HG03135 (cell line): ENCODE measurements around the gene C1orf116.

Experiments used
- ATAC-seq: cut with Tn5 transposase; IDR thresholded peaks from one replicate; pipeline ENCODE4 v1.9.1; 2021; ENCODE audit warnings: mild to moderate bottlenecking, moderate library complexity; ENCODE audit not compliant: unreplicated experiment

C1orf116 gene

DNA sequence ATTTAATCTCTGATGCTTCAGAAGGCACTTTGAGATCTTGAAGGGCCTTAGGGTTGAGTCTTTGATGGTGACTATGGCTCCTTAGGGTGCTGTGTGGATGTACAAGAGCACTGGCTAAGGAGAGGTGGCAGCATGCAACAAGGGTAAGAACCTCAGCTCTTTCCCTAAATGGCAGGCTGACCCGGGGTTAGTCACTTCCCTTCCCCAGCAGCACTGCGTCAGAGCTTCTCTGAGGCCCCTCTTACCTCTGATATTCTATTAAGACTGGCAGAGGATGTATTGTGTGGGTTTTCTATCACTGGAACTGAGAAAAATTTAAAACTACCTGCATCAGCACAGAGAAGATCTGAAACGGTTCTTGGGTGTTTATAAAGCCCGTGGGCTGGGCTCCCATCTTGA lies 11.8 kb downstream of the C1orf116 start:
- ATAC-seq = no peak

DNA sequence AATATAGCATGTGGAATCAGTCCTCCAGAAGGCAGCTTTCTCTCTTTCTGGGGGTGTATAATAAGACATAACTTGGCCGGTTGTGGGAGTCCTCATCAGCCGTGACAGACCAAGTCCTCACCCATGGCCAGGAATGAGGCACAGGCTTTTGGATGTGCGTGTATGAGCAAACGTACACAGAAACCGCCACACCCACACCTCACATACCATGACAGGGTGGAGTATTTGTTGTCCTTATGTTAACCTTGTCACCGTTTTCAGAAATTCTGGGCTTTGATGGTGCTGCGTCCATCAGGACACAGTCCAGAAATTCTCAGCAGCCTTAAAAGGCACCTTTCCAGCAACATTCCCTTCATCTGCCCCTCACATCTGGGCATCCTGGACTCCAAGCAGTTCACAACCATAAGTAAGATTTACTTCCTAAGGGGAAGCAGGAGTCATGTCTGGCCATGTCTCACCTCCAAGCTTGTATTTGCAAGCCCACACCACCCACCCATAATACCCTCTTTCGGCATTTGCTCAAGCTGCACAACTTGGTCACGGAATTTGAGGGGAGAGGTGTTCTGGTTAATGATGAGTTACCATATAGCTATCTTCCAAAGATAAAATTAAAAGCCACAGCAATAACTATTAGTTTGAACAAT lies 12.4 kb downstream of the C1orf116 start:
- ATAC-seq = no peak

DNA sequence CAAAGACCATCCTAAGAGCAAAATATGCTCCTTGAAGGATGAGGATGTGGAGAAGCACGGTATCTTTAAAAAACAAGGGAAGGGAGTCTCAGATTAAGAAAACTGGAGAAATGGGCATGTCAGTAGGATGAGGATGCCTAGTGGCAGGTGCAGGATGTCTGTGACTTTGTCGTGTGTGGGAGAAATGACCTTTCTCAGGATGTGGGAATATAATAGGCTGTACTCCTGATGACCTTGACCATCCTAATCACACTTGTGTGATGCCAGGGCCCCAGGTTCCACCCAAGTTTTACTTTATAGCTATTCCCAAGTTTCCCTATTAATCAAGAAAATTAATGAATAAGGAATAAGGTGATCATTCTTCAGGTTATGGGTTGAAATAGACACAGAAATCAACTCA lies 12.9 kb downstream of the C1orf116 start:
- no peak for ATAC-seq

DNA sequence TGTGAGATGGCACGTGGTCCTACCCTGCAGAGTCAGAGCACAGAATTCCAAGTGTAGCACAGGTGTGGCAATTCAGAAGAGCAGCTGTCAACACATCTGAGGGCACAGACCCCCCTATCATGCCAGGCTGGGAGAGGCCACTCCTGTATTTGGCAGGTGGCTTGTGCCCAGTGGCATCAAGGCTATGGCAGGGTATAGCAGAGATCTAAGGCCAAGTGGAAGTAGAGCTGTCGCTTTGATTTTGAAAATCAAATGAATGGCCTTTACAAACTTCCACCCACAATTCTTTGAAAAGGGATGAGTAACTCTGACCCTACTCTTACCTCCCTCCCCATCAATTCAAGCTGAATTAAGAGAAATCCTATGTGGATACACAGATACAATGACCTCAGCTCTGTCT lies 13.4 kb downstream of the C1orf116 start:
- ATAC-seq = no peak

DNA sequence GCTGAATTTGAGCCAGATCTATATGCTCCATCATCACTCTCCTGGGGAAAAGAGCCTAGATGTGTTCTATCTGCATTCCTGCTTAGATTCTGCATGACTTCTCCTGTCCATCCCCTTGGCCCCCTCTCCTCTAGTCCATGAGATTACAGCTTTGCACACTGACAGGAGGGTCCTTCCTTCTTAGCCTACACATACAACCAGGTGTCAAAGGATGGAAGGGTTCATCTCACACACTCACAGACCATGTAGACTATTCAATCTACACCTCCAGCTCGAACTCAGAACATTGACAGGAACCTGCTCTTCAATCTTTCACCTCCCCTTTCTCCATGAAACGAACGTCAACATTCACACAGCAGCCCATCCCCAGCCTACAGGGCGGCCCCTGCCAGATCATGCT lies 13.8 kb downstream of the C1orf116 start:
- no peak for ATAC-seq

DNA sequence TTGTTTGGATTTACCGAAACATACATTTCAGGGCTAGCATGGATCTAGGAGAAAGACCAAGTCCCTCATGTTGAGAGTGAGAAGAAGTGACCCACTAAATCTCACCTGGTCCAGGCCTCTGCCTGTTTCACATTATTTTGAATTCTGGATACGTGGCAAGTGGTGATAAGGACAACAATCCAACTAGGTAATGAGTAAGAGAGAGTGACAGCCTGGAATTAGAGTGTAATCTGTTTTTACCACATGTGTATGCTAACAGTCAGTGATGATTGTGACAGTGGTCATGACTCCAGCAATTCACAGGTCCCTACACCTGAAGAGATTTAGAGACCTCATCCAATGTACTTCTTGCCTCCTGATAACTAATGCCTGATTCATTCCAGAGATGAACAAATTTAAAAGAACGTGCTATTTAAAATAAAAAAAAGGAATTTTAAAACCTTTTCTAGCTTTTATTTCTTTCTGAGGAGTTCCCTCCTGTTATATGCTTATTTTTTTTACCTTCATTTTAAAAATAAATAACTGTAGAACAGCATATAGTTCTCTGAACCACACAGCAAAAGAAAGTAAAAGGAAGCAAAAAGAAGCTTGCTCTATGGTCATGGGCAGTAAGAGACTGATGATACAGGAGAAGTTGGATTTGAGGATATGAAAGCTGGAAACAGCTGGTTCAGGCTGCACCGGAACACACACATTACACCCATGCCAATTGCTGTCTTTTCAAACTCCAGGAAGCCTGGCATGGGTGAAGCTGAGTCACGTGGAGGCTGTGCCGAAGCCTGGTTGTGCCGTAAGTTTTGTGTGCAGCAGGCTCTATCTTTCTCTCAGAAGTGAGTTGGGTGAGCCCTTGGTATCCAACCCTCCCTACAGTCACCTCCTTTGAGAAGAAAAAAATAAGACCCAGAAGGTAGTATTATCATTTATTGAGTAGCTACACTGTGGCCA lies 14.7 kb downstream of the C1orf116 start:
- ATAC-seq = no peak

DNA sequence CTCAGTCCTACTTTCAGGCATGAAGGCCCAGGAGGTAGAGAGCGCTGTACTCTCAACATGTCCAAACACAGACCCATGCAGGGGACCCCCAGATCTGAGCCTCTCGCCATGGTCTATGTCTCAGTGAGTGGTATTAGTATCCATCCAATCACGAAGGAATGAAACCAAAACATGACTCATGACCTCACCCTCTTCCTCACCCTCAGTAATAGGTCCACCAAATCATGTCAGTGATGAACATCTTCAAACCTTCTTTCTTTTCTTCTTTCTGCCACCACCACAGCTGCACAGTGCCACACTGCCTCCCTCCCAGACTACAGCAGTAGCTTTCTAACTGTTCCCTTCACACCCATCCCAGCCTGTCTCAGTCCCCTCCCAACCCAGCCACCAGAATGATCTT lies 16.8 kb downstream of the C1orf116 start:
- ATAC-seq = no peak

DNA sequence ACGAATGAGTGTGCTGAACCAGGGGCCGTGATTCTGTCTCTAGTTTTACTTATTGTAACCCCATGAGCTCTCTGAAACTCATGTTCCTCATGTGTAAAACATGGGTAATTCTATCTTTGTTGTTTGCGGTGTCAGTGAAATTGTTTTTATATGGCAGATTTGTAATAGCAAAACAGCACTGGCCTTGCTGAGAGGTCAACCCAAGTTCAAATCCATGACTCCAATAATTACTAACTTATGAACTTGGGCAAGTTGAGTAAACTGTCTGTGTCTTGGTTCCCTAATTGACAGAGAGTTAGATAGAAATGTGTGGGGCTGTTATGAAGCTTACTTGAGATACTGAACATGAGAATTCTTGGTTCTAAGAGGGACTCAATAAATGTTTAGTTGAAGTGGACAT lies 17.8 kb downstream of the C1orf116 start:
- no peak for ATAC-seq

DNA sequence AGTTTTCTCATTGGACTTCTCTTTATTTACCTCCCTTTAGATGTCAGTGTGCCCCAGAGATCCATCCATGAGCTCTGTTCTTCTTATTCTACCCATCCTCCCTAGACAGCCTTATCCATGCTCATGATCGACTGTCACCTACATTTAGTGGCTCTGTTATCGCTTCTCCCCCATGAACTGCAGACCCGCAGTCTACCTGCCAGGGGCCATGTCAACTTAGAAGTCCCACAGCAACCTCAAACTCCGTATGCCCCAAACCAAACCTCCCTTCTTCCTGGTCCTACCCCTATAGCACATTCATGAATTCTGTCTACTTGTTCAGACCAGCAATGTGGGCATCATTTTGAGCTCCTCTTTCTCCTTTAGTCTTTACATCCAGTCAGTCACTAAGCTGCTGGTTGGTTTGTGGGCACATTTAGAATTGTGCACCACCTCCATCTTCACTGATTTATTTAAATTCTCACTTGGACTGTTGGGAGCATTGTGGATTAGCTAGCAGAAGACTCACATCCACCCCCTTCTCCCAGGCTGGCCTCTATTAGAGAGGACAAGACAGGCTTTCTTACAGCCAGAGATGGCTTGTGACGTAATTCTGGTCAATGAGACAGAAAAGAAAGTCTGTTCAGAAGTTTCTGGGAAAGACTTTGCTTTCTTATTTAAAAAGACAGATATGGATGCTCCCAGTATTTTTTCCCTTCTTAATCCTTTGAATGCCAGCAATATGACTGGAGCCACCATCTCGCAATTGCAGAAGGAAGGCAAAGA lies 19.1 kb downstream of the C1orf116 start:
- ATAC-seq = no peak

DNA sequence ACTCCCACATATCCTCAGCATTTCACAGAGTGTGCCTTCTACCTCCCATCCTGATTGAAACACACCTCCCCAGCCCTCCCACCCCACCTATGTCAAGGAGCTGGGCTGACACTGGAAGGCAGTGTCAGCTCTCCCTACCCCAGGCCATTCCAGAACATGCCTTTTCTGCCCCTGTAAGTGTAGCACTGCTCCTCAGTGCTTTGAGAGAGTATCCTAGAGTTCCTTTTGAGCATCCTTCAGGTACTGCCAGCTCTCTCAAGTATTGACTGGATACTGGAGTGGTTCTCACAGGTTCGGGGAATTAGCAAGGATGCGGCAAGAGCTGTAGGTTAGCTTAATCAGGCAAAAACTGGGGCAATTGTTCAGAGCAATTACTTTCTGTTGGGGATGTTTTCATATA lies 21.8 kb downstream of the C1orf116 start:
- no peak for ATAC-seq

DNA sequence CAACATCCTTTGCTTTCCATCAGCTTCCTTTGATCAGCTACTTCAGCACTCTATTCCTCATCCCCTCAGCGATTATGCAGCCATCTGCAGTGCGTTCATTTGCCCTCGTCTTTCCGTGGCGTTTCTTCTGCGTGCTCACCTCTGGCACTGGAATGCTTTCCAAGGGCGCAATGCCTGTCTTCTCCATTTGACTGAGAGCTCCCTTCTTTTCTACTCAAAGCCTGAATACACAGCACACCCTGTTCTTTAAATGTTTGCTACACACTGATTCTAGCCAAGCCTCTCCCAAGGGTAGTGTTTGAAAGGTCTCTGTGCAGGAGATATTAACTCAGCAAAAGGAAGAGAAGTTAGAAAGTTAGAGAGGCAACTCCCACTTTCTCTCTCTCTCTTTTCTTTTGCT lies 22.6 kb downstream of the C1orf116 start:
- no peak for ATAC-seq

DNA sequence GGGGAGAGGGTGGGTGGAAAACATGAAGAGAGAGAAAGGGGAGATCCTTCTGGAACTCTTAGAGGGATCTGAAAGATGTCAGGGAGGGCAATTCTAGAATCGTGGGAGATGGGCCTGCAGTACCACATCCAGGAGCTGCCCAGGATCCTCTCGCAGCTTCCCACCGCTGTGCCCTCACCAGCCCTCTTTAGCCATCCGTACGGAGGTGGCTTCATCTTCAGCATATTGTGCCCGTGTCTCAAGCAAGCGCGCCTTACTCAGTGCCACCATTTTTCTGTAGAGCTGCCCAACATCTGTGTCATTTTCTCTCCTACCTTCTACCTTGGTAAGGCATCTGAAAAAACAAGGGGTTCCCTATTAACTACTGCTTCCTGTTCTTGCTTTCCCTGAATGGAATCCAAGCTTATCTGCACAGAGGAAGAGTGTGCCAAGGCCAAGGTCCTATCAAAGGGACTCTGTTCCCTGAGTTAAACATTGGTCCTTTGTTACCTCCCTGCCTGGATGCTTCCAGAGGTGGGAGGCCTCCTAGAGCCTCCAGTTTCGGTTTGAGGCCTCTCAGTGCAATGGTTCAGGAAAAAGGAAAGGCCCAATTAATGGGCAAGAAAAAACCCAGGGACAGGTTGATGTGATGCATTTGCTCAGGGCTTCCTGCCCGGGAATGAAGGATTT lies 23.2 kb downstream of the C1orf116 start:
- no peak for ATAC-seq

DNA sequence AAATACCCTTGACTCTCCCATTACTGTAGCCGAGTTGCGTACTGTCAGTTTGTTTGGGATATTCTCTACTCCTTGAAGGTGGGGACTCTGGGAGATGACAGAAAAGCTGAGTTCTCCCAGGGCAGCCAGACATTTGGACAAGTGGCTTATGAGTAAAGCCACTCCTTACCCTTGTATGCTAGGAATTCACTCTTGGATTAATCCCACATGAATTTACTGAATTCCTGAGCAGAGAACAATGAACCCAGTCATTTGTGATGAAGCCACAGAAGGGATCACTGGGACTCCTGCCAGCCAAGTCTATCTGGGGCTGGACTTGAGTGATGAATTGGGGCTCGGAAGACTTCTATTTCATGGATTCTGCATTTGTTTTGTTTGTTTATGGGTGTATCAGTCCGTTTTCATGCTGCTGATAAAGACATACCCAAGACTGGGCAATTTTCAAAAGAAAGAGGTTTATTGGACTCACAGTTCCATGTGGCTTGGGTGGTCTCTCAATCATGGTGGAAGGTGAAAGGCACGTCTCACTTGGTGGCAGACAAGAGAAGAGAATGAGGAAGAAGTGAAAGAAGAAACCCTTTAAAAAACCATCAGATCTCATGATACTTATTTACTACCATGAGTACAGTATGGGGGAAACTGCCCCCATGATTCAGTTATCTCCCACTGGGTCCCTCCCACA lies 25.1 kb downstream of the C1orf116 start:
- ATAC-seq = no peak

DNA sequence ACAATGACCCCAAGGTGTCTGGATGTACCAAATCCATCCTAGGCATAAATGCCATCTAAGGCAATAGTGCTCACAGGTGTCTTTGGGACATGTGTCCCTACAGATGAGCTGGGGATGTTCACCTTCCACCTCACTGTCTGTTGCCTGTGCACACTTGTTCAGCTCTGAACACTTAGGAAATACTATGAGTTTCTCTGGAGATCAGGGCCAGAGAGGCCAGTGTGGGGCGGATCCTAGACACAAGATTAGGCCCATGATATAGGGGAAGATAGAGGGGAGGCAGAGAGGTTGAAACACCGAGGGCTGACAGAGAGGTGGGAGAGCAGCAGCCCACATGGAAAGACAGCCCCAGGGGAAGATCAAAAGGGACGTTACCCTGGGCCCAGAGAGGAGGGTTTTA lies 25.6 kb downstream of the C1orf116 start:
- no peak for ATAC-seq

DNA sequence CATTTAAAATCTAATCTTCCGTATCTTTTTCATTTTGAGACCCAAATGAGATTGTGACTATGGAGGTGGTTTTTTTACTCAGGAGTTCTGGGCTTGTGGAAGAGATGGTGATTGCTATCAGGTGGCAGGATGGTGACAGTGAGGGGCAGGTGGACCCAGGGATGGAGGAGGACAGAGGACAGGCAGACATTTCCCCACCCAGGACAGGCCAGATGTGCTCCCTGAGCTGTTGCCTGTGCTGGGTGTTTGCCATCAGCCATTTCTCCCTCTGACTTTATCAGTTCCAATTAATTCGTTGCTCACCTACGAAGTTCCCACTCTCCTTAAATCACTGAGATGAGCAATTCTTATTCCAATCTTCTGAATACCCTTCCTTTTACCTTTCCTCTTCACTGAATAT lies 26.5 kb downstream of the C1orf116 start:
- no peak for ATAC-seq

DNA sequence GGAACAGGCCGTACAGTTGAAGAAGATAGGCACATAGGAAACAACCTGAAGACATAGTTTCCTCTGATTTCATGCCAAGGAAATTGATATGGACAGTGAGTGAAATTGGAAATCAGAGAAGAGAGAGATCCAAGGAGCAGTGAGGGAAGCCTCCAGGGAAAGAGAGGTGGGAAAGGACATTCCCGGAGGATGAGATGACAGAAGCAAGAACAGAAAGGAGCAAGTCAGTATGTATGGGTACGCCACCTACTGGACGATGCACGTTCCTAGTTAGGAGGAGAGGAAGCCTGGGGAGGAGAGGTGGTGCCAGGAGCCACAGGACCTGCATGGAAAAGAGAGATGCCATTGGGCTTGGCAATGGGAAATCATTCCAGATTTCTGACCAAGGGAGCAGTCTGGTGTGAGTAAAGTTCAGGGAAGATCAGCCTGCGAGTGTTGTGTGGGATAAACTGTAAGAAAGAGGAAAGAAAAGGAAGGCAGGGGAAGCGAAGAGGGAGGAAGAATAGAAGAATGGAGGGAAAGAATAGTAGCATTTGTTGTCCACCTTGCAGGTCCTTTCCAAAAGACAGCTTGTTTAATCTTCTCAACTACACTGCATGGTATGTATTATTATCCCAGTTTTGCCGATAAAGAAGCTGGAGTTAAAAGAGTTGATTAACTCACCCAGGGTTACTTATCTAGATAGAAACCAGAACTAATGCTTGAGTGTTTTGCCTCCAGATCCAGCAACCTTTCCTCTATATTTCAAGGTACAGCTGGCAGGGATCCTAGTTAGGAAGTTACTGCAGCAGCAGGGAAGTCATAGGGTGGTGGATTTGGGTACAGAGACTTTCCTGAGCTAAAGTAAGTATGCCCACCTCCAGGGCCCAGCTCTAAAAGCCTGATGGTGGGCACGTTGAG lies 27.4 kb downstream of the C1orf116 start:
- ATAC-seq = no peak

DNA sequence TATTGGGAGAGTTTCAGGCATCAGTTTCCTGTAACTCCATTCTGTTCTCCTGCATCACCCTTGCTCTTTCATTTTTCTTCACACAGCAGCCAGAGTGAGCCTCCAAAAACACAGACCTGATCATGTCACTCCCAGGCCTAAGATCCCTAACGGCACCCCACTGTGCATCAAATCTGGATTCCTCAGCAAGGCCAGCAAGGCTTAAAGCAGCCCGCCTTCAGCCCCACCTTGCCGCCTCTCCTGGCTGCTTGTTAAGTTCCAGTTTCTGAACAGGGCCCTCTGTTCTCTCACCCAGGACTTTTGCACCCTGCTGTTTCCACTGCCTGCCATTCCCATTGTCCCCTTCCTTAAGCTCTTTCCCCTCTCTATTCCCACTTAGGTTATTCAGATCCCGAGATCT lies 29.3 kb downstream of the C1orf116 start:
- no peak for ATAC-seq

DNA sequence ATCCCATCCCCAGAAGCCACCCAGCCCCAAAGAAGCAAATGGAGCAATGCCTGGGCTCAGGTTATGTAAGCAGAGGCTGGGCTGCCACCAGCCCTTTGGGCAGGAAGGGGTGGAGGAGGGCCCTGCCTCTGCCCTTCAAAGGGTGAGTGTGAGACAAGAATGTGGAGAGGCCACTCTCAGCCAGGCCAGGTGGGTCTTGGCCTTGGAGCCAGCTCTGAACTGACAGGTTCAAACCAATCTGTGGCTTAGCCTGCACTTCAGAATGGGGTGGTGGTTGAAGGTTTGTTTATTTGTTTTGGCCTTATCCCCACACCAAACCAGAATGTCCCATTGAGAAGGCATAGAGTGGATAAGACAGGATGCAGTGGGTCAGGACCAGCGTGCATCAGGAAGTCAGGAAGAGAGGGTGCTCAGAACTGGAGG lies 29.8 kb downstream of the C1orf116 start:
- ATAC-seq = no peak

DNA sequence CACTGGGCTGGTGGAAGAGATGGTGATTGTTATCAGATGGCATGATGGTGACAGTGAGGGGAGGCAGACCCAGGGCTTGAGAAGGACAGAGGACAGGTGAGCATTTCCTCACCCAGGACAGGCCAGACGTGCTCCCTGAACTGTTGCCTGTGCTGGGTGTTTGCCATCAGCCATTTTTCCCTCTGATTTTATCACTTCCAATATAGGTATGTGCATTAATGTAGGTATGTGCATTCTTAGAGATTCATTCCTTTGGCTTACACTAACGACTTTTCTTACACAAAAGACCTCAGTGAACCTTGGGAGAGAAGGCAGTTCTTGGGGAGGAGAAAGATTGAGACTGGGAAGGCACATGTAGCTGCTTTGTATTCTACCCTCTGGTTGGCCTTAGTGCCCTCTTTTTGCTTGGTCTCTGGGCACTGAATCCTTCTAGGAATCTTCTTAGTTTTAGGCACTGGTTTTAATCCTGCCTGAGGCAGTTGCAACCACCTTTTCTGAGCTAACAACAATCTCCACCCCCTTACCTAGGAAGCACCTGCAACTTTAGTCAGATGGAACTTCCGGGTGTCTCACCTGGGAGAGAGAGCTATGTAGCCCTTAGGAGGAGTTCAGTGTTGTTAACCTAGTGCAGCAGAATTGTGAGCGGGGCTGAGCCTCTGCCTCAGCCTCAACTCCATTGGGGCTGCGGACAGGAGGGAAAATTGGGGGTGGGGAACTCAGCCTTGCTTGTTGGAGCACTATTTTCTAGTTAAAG lies 30.9 kb downstream of the C1orf116 start:
- ATAC-seq = no peak
